HG02981 (cell line): ENCODE data around the gene METTL23.
"Not testable (repeated sequence)": the region's sequence is repeated elsewhere in the genome, so short reads cannot be mapped to it uniquely, and the experiment has no call there.

Experiments used
- ATAC-seq: cut with Tn5 transposase; IDR thresholded peaks from one replicate; pipeline ENCODE4 v1.9.1; 2021; ENCODE audit warnings: mild to moderate bottlenecking, moderate library complexity; ENCODE audit not compliant: unreplicated experiment

METTL23 gene

GRCh38 chr17:76695059-76695831, 31.4 kb upstream of the METTL23 start:
- no peak for ATAC-seq

GRCh38 chr17:76696763-76697701, 29.6 kb upstream of the METTL23 start:
- ATAC-seq = peak; percentile 78

- no peak for ATAC-seq
Observed at GRCh38 chr17:76697702-76698465, 28.8 kb upstream of the METTL23 start.

- not testable (repeated sequence) for ATAC-seq
Observed at GRCh38 chr17:76698466-76698977, 28.1 kb upstream of the METTL23 start.

- no peak for ATAC-seq
Observed at GRCh38 chr17:76700270-76700616, 26.4 kb upstream of the METTL23 start.

GRCh38 chr17:76700617-76701470, 25.8 kb upstream of the METTL23 start:
- no peak for ATAC-seq

- no peak for ATAC-seq
Observed at GRCh38 chr17:76701471-76701967, 25.1 kb upstream of the METTL23 start.

GRCh38 chr17:76702076-76702475, 24.6 kb upstream of the METTL23 start:
- no peak for ATAC-seq

- ATAC-seq = no peak
Observed at GRCh38 chr17:76702941-76703637, 23.6 kb upstream of the METTL23 start.

GRCh38 chr17:76704805-76705204, 21.8 kb upstream of the METTL23 start:
- no peak for ATAC-seq

GRCh38 chr17:76706817-76707216, 19.8 kb upstream of the METTL23 start:
- ATAC-seq = no peak

- no peak for ATAC-seq
Observed at GRCh38 chr17:76707985-76708807, 18.4 kb upstream of the METTL23 start.

GRCh38 chr17:76709077-76709950, 17.3 kb upstream of the METTL23 start:
- ATAC-seq = no peak

GRCh38 chr17:76709951-76710862, 16.4 kb upstream of the METTL23 start:
- not testable (repeated sequence) for ATAC-seq

GRCh38 chr17:76710863-76711611, 15.6 kb upstream of the METTL23 start, which contains the start of gene MXRA7:
Gene MXRA7, minus strand, starts transcription at chr17:76710965. Its CDS starts 19 bp downstream, at chr17:76710946.
- no peak for ATAC-seq

GRCh38 chr17:76712321-76712720, 14.3 kb upstream of the METTL23 start:
- not testable (repeated sequence) for ATAC-seq
